ENCODE data around the gene SYNDIG1. TPM values are rescaled to one million over a fixed set of nuclear protein-coding genes. Genes with fewer than 3 reads are reported as not detected.

SYNDIG1 gene
- polyA plus RNA-seq, 1 donor from 2014 or later = 0.22 TPM

- no peaks in the 10 kb centered on the region for H3K79me2 ChIP-seq (replicated peaks; ENCODE audit: insufficient read depth, low read length)
- H3K27ac ChIP-seq (ENCODE audit: low read length) = no peak overlapping the region
- no peaks in the 10 kb centered on the region for H3K27me3 ChIP-seq (ENCODE audit: insufficient read depth, low read depth, low read length)
- H3K4me3 ChIP-seq (ENCODE audit: low read length) = no peak overlapping the region
- no peaks in the 10 kb centered on the region for H3K9me2 ChIP-seq (ENCODE audit: insufficient read depth, low read length)
- H3F3A ChIP-seq (ENCODE audit: insufficient read depth, low read length, poor library complexity, severe bottlenecking) = no peaks in the 10 kb centered on the region
- H3K9ac ChIP-seq (ENCODE audit: low read length) = no peak overlapping the region
- no peaks in the 10 kb centered on the region for H3K36me3 ChIP-seq (ENCODE audit: insufficient read depth, low read length)
- H3K9me3 ChIP-seq (ENCODE audit: low read length) = peaks cover 6% of the 10 kb centered on the region
- TF ChIP-seq CTCF (IDR thresholded peaks at IDR 0.05; ENCODE audit: poor library complexity, severe bottlenecking) (no peak), EZH2 (IDR thresholded peaks at IDR 0.05; ENCODE audit: borderline replicate concordance, insufficient read depth, low read length, poor library complexity, severe bottlenecking) (no peak), EP300 (conservative IDR thresholded peaks at IDR 0.05; ENCODE audit: poor library complexity, severe bottlenecking) (no peak), SMC3 (conservative IDR thresholded peaks at IDR 0.05; ENCODE audit: poor library complexity) (no peak), TAF1 (IDR thresholded peaks at IDR 0.05; ENCODE audit: low read depth) (no peak), MXI1 (conservative IDR thresholded peaks at IDR 0.05; ENCODE audit: poor library complexity, severe bottlenecking) (no peak), POLR2AphosphoS5 (IDR thresholded peaks at IDR 0.05) (no peak)
- H4K20me1 ChIP-seq (ENCODE audit: insufficient read depth) = no peaks in the 10 kb centered on the region
- no peak overlapping the region for H2AFZ ChIP-seq (ENCODE audit: low read depth, low read length)
- no peak overlapping the region for H3K4me2 ChIP-seq (ENCODE audit: low read length)
Observed at GRCh38 chr20:24597051-24597450, 127.6 kb downstream of the SYNDIG1 start.

DNA sequence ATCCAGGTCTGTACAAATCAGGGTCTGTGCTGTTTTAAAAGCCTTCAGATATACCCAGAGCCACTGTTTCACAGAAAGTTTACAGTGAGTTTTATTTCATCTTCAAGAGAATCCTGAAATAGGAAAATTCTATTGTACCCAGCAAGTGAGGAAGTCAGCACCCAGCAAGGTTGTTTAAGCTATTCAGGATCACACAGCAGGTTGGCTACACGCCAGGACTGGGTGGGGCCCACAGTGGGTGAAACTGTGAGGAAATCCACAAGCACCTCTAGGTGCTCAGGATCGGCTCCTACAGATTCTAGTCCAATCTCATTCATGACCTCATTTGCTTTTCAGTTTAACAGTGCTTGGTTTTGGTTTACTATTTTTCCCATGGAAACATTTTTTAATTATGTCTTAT, 128.9 kb downstream of the SYNDIG1 start:
- Histone ChIP-seq H3K9me2 (ENCODE audit: insufficient read depth, low read length) (no peaks in the 10 kb centered on the region), H4K20me1 (ENCODE audit: insufficient read depth) (no peaks in the 10 kb centered on the region), H3K9me3 (ENCODE audit: low read length) (peaks cover 6% of the 10 kb centered on the region), H3K27me3 (ENCODE audit: insufficient read depth, low read depth, low read length) (no peaks in the 10 kb centered on the region), H2AFZ (ENCODE audit: low read depth, low read length) (no peak overlapping the region), H3K9ac (ENCODE audit: low read length) (no peak overlapping the region), H3K4me3 (ENCODE audit: low read length) (no peak overlapping the region), H3K4me2 (ENCODE audit: low read length) (no peak overlapping the region), H3K27ac (ENCODE audit: low read length) (no peak overlapping the region), H3K36me3 (ENCODE audit: insufficient read depth, low read length) (no peaks in the 10 kb centered on the region), H3K79me2 (replicated peaks; ENCODE audit: insufficient read depth, low read length) (no peaks in the 10 kb centered on the region), H3F3A (ENCODE audit: insufficient read depth, low read length, poor library complexity, severe bottlenecking) (no peaks in the 10 kb centered on the region)
- no peak for TF ChIP-seq SMC3 (conservative IDR thresholded peaks at IDR 0.05; ENCODE audit: poor library complexity)
- no peak for TF ChIP-seq MXI1 (conservative IDR thresholded peaks at IDR 0.05; ENCODE audit: poor library complexity, severe bottlenecking)
- no peak for TF ChIP-seq EP300 (conservative IDR thresholded peaks at IDR 0.05; ENCODE audit: poor library complexity, severe bottlenecking)
- TF ChIP-seq, protein P1, sequence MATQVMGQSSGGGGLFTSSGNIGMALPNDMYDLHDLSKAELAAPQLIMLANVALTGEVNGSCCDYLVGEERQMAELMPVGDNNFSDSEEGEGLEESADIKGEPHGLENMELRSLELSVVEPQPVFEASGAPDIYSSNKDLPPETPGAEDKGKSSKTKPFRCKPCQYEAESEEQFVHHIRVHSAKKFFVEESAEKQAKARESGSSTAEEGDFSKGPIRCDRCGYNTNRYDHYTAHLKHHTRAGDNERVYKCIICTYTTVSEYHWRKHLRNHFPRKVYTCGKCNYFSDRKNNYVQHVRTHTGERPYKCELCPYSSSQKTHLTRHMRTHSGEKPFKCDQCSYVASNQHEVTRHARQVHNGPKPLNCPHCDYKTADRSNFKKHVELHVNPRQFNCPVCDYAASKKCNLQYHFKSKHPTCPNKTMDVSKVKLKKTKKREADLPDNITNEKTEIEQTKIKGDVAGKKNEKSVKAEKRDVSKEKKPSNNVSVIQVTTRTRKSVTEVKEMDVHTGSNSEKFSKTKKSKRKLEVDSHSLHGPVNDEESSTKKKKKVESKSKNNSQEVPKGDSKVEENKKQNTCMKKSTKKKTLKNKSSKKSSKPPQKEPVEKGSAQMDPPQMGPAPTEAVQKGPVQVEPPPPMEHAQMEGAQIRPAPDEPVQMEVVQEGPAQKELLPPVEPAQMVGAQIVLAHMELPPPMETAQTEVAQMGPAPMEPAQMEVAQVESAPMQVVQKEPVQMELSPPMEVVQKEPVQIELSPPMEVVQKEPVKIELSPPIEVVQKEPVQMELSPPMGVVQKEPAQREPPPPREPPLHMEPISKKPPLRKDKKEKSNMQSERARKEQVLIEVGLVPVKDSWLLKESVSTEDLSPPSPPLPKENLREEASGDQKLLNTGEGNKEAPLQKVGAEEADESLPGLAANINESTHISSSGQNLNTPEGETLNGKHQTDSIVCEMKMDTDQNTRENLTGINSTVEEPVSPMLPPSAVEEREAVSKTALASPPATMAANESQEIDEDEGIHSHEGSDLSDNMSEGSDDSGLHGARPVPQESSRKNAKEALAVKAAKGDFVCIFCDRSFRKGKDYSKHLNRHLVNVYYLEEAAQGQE (IDR thresholded peaks at IDR 0.05; ENCODE audit: borderline replicate concordance) = no peak
- no peak for TF ChIP-seq TAF1 (IDR thresholded peaks at IDR 0.05; ENCODE audit: low read depth)
- no peak for TF ChIP-seq RAD21 (conservative IDR thresholded peaks at IDR 0.05)
- no peak for TF ChIP-seq CTCF (IDR thresholded peaks at IDR 0.05; ENCODE audit: poor library complexity, severe bottlenecking)
- no peak for TF ChIP-seq POLR2AphosphoS5 (IDR thresholded peaks at IDR 0.05)
- TF ChIP-seq EZH2 (IDR thresholded peaks at IDR 0.05; ENCODE audit: borderline replicate concordance, insufficient read depth, low read length, poor library complexity, severe bottlenecking) = no peak
